Stimulated activated CD4-positive, alpha-beta T cell treated with anti-CD3 and anti-CD28 coated beads, Interleukin-4, amount 100 ng/mL, for 48 hours (primary cell): ENCODE data around the gene TMEM8B.

Experiments used
- DNase-seq, 2 donors: peaks; one replicate each; pipeline ENCODE4 v3.0.0-alpha.2; 2020; ENCODE audit warnings: low read depth in 2 of 2

Gene TMEM8B

GRCh38 chr9:35812025-35812602 lies 16.9 kb upstream of the TMEM8B start, which contains the start of gene SPAG8:
Gene SPAG8 (minus strand): TSS chr9:35812262. CDS start chr9:35812147, 115 bp downstream.
- DNase-seq = peak; percentile 79 to 90

GRCh38 chr9:35813434-35814105 lies 15.5 kb upstream of the TMEM8B start:
- DNase-seq = no peak

DNA sequence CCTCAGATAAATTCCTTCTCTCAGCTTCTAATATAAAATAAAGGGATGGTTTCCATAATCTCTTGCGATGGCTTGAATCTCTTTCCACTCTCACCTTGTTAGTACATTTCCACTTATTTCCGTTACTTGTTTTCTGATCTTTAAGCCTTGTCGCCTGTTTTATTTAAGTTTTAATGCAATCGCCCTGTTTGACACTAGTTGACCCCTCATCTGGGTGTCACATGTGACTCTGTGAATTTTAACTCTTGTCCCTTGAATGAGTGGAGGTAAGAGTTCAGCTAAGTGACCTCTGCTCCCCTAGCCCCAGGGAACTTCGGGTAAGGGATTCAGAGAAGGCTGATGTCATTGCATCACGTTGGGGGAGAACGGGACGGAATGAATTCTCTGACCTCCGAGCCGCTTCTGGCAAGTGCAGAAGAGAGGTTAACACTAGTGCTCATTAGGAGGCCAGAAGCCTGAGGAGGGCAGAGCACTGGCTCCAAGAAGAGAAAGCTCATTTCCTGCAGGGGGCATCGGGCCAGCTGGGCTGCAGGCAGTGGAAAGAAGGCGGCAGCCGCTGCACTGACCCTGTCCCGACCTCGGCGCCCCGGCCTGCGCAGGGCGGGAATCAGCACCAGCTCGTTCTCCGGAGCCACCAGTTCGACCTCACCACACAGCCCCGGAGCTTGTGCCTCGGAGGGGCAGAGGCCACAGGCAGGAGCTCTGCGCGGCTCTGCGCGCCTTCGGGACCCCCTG lies 14.8 kb upstream of the TMEM8B start:
- peak; percentile 18 to 37 for DNase-seq

DNA sequence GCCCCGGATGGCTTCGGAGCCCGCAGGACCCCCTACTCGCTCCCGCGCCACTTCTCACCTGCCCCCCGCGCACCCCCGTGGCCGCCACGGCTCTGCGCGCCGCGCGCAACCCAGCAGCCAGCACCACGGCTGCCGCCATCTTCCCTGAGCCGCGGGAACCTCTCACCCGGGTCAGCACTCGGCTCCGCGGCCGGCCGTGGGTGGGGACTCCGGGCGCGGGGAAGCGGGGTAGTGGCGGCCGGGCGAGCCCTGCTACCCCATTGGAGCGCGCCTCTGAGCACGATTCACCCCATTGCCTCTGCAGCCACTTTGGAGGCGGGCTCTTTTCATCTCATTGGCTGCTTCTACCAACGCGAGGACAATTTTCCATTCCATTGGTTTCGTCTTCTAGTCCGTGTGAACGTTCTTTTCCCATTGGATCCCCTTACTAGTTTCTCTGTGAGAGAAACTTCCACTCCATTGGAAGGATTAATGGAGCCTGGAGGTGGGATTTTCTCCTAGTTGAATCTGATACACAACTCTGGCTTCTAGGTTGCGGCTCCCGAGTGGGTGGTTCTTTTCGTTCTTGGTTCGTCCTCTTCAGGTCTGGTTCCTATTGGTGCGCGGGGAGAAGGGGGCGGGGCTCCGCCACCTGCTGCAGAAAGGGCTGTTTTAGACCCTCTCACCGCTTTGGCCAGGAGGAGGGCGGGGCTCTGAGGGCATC lies 14.0 kb upstream of the TMEM8B start, which contains the start of gene HINT2:
Gene HINT2, minus strand, starts transcription at position 202 of the 703 bp plus-strand sequence. Its CDS starts 63 bp downstream, at position 139.
- peak; percentile 94 to 98 for DNase-seq

GRCh38 chr9:35816708-35817107 lies 12.3 kb upstream of the TMEM8B start:
- no peak for DNase-seq

DNA sequence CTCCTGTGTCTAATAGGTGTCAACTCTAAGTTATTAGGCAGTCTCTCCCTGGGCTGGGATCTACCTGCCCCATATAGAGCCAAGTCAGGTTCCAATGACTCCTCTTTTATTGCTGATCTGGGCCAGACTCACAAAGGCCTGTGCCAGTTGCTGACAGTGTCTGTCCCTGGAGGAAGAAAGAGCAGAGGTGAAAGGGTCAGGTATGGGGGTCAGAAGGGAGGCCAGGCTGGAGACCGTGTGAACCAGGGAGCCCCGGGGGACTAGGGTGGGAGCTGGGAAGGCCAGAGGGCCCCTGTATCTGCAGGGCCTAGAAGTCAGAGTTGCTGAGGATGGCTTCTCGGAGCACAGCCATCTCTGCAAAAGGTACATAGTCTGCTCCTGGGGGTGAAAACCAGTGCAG lies 10.7 kb upstream of the TMEM8B start:
- no peak for DNase-seq

DNA sequence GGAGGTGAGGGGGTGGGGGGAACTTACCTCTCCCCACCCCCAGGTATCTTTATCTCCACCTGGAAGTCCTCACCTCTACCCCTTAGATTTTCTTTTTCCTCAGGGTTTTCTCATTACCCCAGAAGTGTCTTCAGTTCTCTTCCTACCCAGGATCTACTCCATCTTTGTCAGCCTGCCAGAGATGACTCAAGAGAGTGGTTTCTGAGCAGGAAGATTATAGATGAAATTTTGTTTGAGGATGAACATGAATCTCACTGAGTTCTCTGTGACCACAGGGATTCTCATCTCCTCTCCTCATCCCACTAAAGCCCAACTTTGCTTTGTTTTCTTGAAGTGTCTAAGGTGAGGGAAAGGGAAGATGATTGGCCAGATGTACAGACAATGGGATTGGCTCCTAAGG lies 9.0 kb upstream of the TMEM8B start:
- no peak for DNase-seq

DNA sequence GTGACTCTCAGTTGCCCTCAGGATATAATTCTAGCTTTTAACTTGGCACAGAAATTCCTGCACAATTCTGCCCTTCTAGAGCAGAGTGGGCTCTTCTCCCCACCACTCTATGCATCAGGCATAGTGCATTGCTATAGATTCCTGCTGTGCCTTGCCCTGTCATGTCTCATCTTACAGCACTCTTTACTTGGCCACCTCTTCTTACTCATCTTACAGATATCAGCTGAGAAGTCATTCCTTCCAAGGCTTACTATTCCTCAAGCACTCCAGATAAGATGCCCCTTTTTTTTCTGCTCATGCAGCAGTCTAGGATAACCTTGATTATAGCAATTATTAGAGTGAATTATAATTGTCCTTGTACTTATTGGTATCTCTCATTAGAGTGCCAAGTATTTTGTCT lies 6.1 kb upstream of the TMEM8B start:
- no peak for DNase-seq

DNA sequence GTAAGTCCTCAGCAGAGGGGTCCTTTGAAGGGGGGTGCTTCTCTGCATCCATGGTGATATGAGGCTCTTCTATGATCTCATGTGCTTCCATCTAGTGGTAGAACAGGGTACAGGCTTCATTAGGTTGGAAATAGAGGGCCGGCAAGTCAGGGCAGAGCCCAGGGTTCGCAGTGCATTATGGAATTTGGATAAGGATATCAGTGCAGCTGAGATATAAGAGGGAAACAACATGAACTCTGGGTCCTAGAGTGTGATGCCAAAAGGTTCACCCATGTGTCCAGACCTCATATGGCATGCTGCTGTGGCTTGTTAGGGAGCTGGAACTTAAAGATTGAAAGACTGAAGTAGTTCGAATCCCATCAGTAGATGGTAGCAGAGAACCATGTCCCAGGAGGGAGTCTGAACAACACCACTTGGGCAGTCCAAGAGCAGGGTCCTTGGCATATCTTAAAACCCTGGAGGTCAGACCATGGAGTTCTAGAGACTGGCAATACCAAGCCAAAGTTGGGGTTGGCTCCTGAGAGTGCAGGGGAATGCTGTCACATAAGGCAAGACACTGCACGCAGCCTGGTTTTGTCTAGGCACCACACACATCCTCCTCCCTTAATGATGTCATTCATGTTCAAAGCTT lies 2.8 kb upstream of the TMEM8B start:
- DNase-seq = no peak

DNA sequence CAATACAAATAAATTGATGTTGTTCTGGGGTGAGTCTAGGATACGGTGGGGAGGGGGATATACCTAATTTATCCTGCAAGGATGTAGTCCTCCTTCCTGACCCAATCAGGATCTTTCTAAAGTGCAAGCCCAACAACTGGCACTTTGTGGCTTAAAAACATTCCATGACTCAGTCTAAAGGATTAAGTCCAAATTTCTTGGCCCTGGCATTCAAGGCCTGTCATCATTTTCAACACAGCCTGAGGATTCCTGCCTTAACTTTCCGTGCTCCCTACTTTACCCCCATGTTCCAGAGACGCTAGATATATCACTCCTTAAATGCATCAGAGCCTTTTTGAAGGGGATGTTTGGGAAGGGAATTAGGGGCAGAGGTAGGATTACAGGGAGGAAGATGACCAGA lies 1.5 kb upstream of the TMEM8B start:
- no peak for DNase-seq

DNA sequence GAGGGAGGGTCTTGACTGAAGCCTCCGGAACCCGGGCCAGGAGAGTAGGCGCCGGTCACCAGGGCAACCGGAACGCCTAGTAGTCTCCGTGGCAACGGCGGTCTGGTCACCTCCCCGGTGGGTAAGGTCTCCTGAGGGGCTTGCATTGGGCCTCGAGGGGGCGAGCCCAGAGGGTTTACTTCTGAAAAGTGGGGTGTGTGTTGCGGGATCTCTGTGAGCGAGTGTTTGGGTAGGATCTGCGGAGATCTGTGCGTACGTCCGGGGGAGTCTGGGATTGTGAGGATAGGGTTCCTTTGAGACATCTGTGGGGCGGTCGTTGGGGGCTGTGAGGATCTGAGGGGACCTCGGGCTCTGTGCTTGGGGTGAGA lies 328 bp upstream of the TMEM8B start, which contains the start of gene FAM221B:
Gene FAM221B, minus strand, starts transcription at position 17 of the 368 bp plus-strand sequence. CDS start 2,571 bp downstream, outside the sequence.
- DNase-seq = no peak

DNA sequence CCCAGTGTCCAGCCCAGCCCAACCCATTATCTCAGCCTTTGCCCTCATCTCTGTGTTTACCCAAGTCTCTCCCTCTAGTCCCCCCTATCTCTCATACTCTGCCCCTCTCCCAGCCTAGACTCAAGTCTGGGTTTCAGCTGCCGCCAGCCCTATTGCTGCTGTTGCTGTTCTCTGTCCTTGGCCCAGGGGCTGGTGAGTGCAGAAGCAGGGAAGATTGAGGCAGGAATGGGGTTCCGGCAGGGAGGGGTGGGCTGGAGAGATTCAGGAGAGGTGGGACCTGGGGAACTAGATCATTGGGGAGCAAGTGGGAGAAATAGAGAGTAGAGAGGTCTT lies 702 bp downstream of the TMEM8B start:
- DNase-seq = no peak

DNA sequence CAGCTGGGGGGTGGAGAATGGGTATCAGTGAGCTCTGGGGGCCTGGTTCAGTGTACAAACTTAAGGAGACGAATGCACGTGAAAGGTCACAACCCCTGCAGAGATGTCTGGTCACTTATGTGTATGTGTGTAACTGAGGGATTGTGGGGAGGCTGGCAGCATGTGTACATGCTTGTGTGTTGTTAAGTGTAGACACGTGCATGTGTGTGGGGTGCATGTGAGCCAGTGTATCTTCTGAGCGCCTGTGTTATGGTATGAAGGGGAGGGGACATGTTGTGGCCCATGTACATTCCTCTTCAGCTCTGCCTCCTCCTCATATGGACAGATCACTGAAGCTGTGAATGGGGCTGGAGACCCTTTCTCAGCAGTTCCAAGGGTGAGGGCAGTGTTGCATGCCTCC lies 2.0 kb downstream of the TMEM8B start:
- no peak for DNase-seq

- no peak for DNase-seq
Observed at GRCh38 chr9:35832814-35833213, 3.8 kb downstream of the TMEM8B start.

DNA sequence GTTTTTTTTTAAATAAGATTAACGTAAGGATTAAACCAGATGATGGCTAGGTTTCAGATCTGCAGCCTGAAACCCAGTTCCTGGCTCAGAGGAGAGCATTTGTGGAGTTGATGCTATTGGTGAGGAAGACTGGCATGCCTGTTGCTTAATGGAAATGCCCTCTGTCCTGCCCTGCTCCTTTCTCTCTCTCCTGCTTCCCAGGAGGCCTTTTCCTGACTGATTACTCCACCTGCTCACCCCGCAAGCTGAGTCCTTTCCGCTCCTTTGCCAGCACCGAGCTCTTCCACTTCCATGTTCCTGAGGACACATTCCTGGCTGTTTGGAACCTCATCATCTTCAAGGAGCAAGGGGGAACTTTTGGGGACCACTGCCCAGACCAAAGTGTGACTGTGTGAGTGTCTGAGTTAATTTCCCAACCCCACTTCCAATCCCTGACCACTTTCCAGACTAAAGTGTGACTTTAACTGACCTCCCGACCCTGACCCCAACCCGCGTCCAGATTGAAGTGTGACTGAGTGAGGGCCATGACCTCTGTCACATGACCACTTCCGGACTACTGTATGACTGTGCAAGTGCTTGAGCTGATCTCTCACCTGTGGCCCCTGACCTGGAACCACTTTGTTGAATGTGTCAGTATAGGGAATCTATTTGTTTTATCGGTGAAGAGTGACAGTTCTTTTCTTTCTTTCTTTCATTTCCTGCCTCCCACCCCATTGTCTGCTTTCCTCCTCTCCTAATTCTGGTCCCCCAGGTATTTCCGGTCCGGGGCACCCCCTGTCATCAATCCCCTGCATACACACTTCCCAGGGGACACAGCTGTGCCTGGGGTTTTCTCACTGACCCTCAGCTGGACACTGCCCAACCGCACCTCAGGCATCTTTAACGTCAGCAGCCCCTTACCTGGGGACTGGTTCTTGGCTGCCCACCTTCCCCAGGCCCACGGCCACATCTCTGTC lies 5.5 kb downstream of the TMEM8B start:
- no peak for DNase-seq

DNA sequence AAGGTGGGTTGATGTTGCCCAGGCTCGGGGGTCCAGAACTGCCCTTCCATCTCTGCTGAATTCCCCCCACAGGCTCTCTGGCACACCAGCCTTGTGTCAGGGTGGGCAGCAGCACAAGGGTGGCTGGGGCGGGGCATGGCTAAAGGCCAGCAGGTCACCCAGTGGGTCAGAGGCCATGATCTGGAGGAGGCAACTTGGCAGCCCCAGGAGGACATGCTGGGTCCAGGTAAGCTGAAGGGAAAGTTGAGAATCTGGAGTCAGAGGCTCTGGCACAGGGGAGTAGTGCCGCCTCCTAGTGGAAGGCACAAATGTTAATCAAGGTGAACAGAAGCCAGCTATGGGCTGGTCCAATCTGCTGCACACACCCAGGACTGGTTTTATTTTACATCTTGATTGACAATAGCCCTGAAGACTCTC lies 6.2 kb downstream of the TMEM8B start:
- DNase-seq = no peak

GRCh38 chr9:35835766-35836165 lies 6.7 kb downstream of the TMEM8B start:
- no peak for DNase-seq

DNA sequence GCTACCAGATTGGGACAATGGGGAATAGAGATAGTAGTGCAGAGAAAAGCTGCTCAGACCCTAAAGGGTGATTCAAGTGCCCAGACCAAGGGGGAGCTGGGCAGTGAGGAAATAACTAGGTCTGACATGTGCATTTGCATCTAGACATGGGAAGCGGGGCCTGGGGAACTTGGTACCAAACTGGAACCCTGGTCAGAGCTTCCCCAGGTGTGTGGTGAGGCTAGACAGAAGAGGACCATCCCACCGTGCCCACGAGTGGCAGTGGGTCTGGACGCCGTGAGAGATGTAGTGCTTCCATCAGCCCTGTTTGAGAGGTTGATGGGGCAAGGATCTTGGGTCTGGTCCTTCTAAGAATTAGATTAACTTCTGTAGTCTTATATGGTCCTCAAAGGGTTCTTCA lies 7.6 kb downstream of the TMEM8B start:
- no peak for DNase-seq

DNA sequence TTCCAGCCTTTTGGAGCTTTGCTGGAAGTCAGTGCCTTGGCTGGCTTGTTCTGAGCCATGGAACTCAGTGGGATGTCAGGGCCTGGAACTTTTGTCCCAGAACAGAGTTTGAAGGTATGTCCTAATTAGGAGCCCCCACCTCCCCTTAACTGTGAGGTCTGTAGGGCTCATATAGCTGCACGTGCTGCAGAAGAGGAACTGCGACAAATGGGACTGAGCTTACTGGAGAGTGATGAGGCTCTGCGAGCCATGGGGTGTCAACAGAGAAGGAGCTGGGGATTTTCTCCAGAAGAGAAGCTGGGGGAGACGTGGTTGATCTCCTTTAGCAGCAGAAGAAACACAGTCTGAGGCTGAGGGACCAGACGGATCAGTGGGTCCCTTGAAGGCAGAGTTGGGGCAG lies 10.9 kb downstream of the TMEM8B start:
- no peak for DNase-seq

GRCh38 chr9:35840881-35841644 lies 12.0 kb downstream of the TMEM8B start:
- DNase-seq = no peak
